ENCODE results near the gene MEGF6. TPM values are rescaled to one million over a fixed set of nuclear protein-coding genes. Genes with fewer than 3 reads are reported as not detected.

The MEGF6 gene
- polyA plus RNA-seq, 1 donor (not counting 4 experiments of a cell fraction or from before 2014, with no cell fraction given) = 0.24 TPM

DNA sequence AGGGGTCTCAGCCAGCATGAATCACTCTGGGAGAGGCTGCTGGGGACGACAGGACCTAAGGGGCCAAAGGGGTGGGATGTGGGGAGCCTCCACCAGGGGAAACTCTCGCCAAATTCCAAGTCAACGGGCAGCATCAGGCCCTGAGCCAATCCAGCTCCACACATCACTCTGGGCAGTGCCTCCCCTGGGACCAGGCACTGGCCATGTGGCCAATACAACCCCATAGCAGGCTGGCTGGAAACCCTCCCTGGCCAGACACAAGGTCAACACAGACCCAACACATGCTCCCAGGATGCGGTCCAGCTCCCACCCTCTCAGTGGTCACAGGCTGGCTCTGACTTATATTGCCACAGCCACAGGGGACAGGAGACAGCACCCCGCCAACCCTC, 60.0 kb downstream of the MEGF6 start:
- Histone ChIP-seq H3K9ac (ENCODE audit: control insufficient read depth, extremely low read depth, insufficient read depth, low read length) (no peak overlapping the region), H3K9me1 (ENCODE audit: control insufficient read depth, extremely low read depth, insufficient read depth, low read length) (no peaks in the 10 kb centered on the region), H3K4me2 (ENCODE audit: control insufficient read depth, extremely low read depth, insufficient read depth, low read depth, low read length) (no peak overlapping the region), H3K79me2 (ENCODE audit: control insufficient read depth, insufficient read depth, low read length) (no peaks in the 10 kb centered on the region), H3K9me3 (ENCODE audit: control insufficient read depth, low read depth, low read length) (no peaks in the 10 kb centered on the region), H3K27ac (ENCODE audit: control insufficient read depth, insufficient read depth, low read length) (no peak overlapping the region), H3K27me3 (ENCODE audit: control insufficient read depth, extremely low read depth, insufficient read depth, low read length) (peaks cover 39% of the 10 kb centered on the region), H3K36me3 (ENCODE audit: control insufficient read depth in 2 of 2, extremely low read depth in 1 of 2, insufficient read depth in 2 of 2, low read length in 2 of 2) (no peaks in the 10 kb centered on the region), H2AFZ (ENCODE audit: control insufficient read depth, low read length) (no peak overlapping the region), H3K4me3 (ENCODE audit: control insufficient read depth in 2 of 3, extremely low read depth in 1 of 3, insufficient read depth in 2 of 3, low read depth in 1 of 3, low read length in 3 of 3) (no peak overlapping the region), H3K4me1 (ENCODE audit: control insufficient read depth, extremely low read depth, insufficient read depth, low read length) (peaks cover 7% of the 10 kb centered on the region), H4K20me1 (ENCODE audit: control insufficient read depth, extremely low read depth, insufficient read depth, low read length) (no peaks in the 10 kb centered on the region)
- FAIRE-seq = no peak
- no peak for DNase-seq (ENCODE audit: low read depth, low spot score)
- dilution Hi-C loops (cut with MboI; ENCODE audit: extremely low pct_ligation_motif_present, low sequenced_read_pairs) = no loop called here
- TF ChIP-seq, protein P1, sequence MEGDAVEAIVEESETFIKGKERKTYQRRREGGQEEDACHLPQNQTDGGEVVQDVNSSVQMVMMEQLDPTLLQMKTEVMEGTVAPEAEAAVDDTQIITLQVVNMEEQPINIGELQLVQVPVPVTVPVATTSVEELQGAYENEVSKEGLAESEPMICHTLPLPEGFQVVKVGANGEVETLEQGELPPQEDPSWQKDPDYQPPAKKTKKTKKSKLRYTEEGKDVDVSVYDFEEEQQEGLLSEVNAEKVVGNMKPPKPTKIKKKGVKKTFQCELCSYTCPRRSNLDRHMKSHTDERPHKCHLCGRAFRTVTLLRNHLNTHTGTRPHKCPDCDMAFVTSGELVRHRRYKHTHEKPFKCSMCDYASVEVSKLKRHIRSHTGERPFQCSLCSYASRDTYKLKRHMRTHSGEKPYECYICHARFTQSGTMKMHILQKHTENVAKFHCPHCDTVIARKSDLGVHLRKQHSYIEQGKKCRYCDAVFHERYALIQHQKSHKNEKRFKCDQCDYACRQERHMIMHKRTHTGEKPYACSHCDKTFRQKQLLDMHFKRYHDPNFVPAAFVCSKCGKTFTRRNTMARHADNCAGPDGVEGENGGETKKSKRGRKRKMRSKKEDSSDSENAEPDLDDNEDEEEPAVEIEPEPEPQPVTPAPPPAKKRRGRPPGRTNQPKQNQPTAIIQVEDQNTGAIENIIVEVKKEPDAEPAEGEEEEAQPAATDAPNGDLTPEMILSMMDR (optimal IDR thresholded peaks at IDR 0.05 in 1 of 3, IDR thresholded peaks at IDR 0.05 in 1 of 3, conservative IDR thresholded peaks at IDR 0.05 in 1 of 3; ENCODE audit: extremely low read depth in 1 of 3, insufficient read depth in 2 of 3, low read length in 3 of 3) = no peak
- TF ChIP-seq EZH2 (IDR thresholded peaks at IDR 0.05; ENCODE audit: low read length) = no peak

DNA sequence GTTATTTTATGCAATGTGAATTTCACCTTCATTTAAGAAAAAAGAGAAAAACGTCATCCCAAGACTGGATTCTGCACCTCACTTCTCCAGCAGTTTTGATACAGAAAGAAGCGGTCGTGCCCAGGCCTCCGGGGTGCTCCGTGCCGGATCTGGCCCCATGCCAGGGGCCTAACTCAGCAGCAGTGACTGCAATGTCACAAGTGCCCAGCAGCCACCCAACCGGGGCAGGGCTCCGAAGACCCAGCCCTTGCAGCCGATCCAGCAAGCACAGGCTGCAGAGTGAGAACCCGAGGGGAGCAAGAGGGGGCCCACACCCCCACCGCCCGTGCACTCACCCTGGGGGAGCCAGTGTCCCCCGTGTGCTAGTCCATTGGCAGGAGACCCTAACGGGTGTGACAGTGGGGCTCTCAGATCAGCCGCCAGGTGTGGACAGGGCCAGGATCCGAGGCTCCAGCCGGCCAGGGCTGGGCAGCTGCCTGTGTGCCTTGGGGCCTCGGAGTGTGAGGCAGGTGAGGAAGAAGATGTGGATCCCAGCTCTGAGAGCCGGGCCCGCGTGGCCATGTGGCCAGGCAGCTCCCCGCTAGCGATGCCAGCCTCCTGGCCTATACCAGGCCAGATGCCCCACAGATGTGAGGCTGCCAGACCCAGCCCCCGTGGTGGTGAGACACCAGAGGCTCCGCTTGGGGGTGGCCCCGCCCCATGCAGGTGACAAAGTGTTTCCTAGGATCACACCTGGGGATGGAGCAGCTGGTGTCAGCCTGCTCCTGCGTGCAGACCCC, 60.6 kb downstream of the MEGF6 start:
- peaks cover 7% of the 10 kb centered on the region for H3K4me1 ChIP-seq (ENCODE audit: control insufficient read depth, extremely low read depth, insufficient read depth, low read length)
- no peak overlapping the region for H3K9ac ChIP-seq (ENCODE audit: control insufficient read depth, extremely low read depth, insufficient read depth, low read length)
- dilution Hi-C loops (cut with MboI; ENCODE audit: extremely low pct_ligation_motif_present, low sequenced_read_pairs) = no loop called here
- H3K27ac ChIP-seq (ENCODE audit: control insufficient read depth, insufficient read depth, low read length) = no peak overlapping the region
- no peaks in the 10 kb centered on the region for H3K79me2 ChIP-seq (ENCODE audit: control insufficient read depth, insufficient read depth, low read length)
- no peaks in the 10 kb centered on the region for H3K9me3 ChIP-seq (ENCODE audit: control insufficient read depth, low read depth, low read length)
- H3K36me3 ChIP-seq (ENCODE audit: control insufficient read depth in 2 of 2, extremely low read depth in 1 of 2, insufficient read depth in 2 of 2, low read length in 2 of 2) = no peaks in the 10 kb centered on the region
- no peak for FAIRE-seq
- no peak for DNase-seq (ENCODE audit: low read depth, low spot score)
- no peak overlapping the region for H3K4me2 ChIP-seq (ENCODE audit: control insufficient read depth, extremely low read depth, insufficient read depth, low read depth, low read length)
- H3K4me3 ChIP-seq (ENCODE audit: control insufficient read depth in 2 of 3, extremely low read depth in 1 of 3, insufficient read depth in 2 of 3, low read depth in 1 of 3, low read length in 3 of 3) = no peak overlapping the region
- TF ChIP-seq, protein P1 (optimal IDR thresholded peaks at IDR 0.05 in 1 of 3, IDR thresholded peaks at IDR 0.05 in 1 of 3, conservative IDR thresholded peaks at IDR 0.05 in 1 of 3; ENCODE audit: extremely low read depth in 1 of 3, insufficient read depth in 2 of 3, low read length in 3 of 3) = no peak
- TF ChIP-seq EZH2 (IDR thresholded peaks at IDR 0.05; ENCODE audit: low read length) = no peak
- H3K27me3 ChIP-seq (ENCODE audit: control insufficient read depth, extremely low read depth, insufficient read depth, low read length) = peaks cover 33% of the 10 kb centered on the region
- H2AFZ ChIP-seq (ENCODE audit: control insufficient read depth, low read length) = no peak overlapping the region
- no peaks in the 10 kb centered on the region for H3K9me1 ChIP-seq (ENCODE audit: control insufficient read depth, extremely low read depth, insufficient read depth, low read length)
- H4K20me1 ChIP-seq (ENCODE audit: control insufficient read depth, extremely low read depth, insufficient read depth, low read length) = no peaks in the 10 kb centered on the region
